Right lobe of liver (tissue), 4 donors: Measurements from ENCODE around the gene KCNIP3.

Source experiments
- POLR2A ChIP-seq: fragments of 450-650 bp; IDR thresholded peaks from one replicate; pipeline ENCODE4 v1.6.1; 2017; ENCODE audit warnings: antibody characterized with exemption, mild to moderate bottlenecking
- TF ChIP-seq, protein P1 (sequence below), 4 donors: fragments of 200-600 bp in 3 of 4; fragments of 450-650 bp in 1 of 4; IDR thresholded peaks; one replicate each; pipeline versions ENCODE4 v1.5.1 to v1.8.0; 2016 to 2022; ENCODE audit warnings: antibody characterized with exemption in 4 of 4, mild to moderate bottlenecking in 2 of 4
- donor health status: DM: no; HTN: no; CAD: no.
- donor health status: DM: no; HTN: no; CAD: no.
- donor health status: DM: no; HTN: yes; CAD: no.

GRCh38 chr2:95389245-95390119, 92.3 kb downstream of the KCNIP3 start:
- TF ChIP-seq, protein P1, sequence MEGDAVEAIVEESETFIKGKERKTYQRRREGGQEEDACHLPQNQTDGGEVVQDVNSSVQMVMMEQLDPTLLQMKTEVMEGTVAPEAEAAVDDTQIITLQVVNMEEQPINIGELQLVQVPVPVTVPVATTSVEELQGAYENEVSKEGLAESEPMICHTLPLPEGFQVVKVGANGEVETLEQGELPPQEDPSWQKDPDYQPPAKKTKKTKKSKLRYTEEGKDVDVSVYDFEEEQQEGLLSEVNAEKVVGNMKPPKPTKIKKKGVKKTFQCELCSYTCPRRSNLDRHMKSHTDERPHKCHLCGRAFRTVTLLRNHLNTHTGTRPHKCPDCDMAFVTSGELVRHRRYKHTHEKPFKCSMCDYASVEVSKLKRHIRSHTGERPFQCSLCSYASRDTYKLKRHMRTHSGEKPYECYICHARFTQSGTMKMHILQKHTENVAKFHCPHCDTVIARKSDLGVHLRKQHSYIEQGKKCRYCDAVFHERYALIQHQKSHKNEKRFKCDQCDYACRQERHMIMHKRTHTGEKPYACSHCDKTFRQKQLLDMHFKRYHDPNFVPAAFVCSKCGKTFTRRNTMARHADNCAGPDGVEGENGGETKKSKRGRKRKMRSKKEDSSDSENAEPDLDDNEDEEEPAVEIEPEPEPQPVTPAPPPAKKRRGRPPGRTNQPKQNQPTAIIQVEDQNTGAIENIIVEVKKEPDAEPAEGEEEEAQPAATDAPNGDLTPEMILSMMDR (IDR thresholded peaks at IDR 0.05) = peak; percentile 49 to 77 (median 68)
- no peak for TF ChIP-seq POLR2A
